Loucy (cell line): ENCODE measurements around the gene CYFIP2.

Source experiments
- H2AFZ ChIP-seq: fragments of 200-600 bp; sonication (generic); 2 replicates; pipeline ENCODE4 v1.6.0; 2016; ENCODE audit warnings: antibody characterized with exemption, mild to moderate bottlenecking, low read length, moderate library complexity
- H3F3A ChIP-seq: fragments of 200-600 bp; 2 replicates; pipeline ENCODE4 v1.6.0; 2016; ENCODE audit warnings: antibody characterized with exemption, low read depth, mild to moderate bottlenecking
- H3K27me3 ChIP-seq: fragments of 200-600 bp; sonication (generic); 2 replicates; pipeline ENCODE4 v1.6.1; 2014; ENCODE audit warnings: low read length, mild to moderate bottlenecking; ENCODE audit not compliant: insufficient read depth, poor library complexity, severe bottlenecking
- H3K36me3 ChIP-seq: fragments of 200-600 bp; sonication (generic); 2 replicates; pipeline ENCODE4 v1.6.1; 2016; ENCODE audit warnings: low read length; ENCODE audit not compliant: insufficient read depth
- H3K4me1 ChIP-seq: fragments of 200-600 bp; sonication (generic); 2 replicates; pipeline ENCODE4 v1.5.1; 2014; ENCODE audit warnings: low read length, mild to moderate bottlenecking; ENCODE audit not compliant: insufficient read depth, poor library complexity, severe bottlenecking
- H3K4me2 ChIP-seq: fragments of 200-600 bp; sonication (generic); 2 replicates; pipeline ENCODE4 v1.6.0; 2014; ENCODE audit warnings: antibody characterized with exemption, low read length, low read depth, mild to moderate bottlenecking; ENCODE audit not compliant: poor library complexity, severe bottlenecking
- H3K4me3 ChIP-seq: fragments of 200-600 bp; sonication (generic); 2 replicates; pipeline ENCODE4 v1.5.1; 2014; ENCODE audit warnings: low read length, mild to moderate bottlenecking, mixed read lengths; ENCODE audit not compliant: poor library complexity, severe bottlenecking
- H3K79me2 ChIP-seq: fragments of 200-600 bp; sonication (generic); 2 replicates; pipeline ENCODE4 v1.6.1; 2014; ENCODE audit warnings: low read length; ENCODE audit not compliant: insufficient read depth
- H3K9ac ChIP-seq: fragments of 200-600 bp; sonication (generic); 2 replicates; pipeline ENCODE4 v1.6.0; 2014; ENCODE audit warnings: mild to moderate bottlenecking, low read depth, low read length, moderate library complexity; ENCODE audit not compliant: poor library complexity, severe bottlenecking
- H3K9me2 ChIP-seq: fragments of 200-600 bp; sonication (generic); replicated peaks from 2 replicates; pipeline ENCODE4 v1.6.1; 2016; ENCODE audit warnings: low read depth, low read length, mixed read lengths
- H3K9me3 ChIP-seq: fragments of 200-600 bp; sonication (generic); 2 replicates; pipeline ENCODE4 v1.6.1; 2014; ENCODE audit warnings: mild to moderate bottlenecking, antibody characterized with exemption, low read length, low read depth; ENCODE audit not compliant: insufficient read depth
- H4K20me1 ChIP-seq: fragments of 200-600 bp; sonication (generic); 2 replicates; pipeline ENCODE4 v1.6.0; 2014; ENCODE audit warnings: antibody characterized with exemption, low read length, mild to moderate bottlenecking; ENCODE audit not compliant: insufficient read depth, poor library complexity, severe bottlenecking
- CTCF ChIP-seq: fragments of 200-600 bp; sonication (generic); conservative IDR thresholded peaks from 2 replicates; pipeline ENCODE4 v1.5.1; 2014; ENCODE audit warnings: mild to moderate bottlenecking, antibody characterized with exemption, low read length
- EZH2phosphoT487 ChIP-seq: fragments of 200-600 bp; IDR thresholded peaks from 2 replicates; pipeline ENCODE4 v1.6.1; 2018; ENCODE audit warnings: antibody characterized with exemption, mild to moderate bottlenecking, moderate library complexity, borderline replicate concordance

CYFIP2 gene

GRCh38 chr5:157292599-157292998 is 26.7 kb downstream of the CYFIP2 start:
- Histone ChIP-seq H3K9me3 (no peaks in the 10 kb centered on the region), H3K9ac (no peak overlapping the region), H2AFZ (no peak overlapping the region), H3K27me3 (no peaks in the 10 kb centered on the region), H3K4me2 (no peak overlapping the region), H3K79me2 (no peaks in the 10 kb centered on the region), H3K4me3 (no peak overlapping the region), H3K9me2 (no peaks in the 10 kb centered on the region), H3K36me3 (peaks cover 93% of the 10 kb centered on the region; the same call in 1 of the 2 replicates), H3F3A (no peaks in the 10 kb centered on the region), H4K20me1 (peaks cover 5% of the 10 kb centered on the region), H3K4me1 (no peaks in the 10 kb centered on the region)
- TF ChIP-seq EZH2phosphoT487 (no peak), CTCF (no peak)

- Histone ChIP-seq H2AFZ (no peak overlapping the region), H3F3A (no peaks in the 10 kb centered on the region), H3K9ac (no peak overlapping the region), H3K4me1 (no peaks in the 10 kb centered on the region), H3K27me3 (no peaks in the 10 kb centered on the region), H3K4me2 (no peak overlapping the region), H3K4me3 (no peak overlapping the region), H3K36me3 (peaks cover 84% of the 10 kb centered on the region; the same call in 1 of the 2 replicates), H3K79me2 (no peaks in the 10 kb centered on the region), H3K9me2 (no peaks in the 10 kb centered on the region), H3K9me3 (no peaks in the 10 kb centered on the region), H4K20me1 (peaks cover 5% of the 10 kb centered on the region)
- TF ChIP-seq CTCF: no peak
- no peak for TF ChIP-seq EZH2phosphoT487
Observed at GRCh38 chr5:157294407-157295091, 28.6 kb downstream of the CYFIP2 start.

GRCh38 chr5:157295247-157295646 is 29.3 kb downstream of the CYFIP2 start:
- H3K36me3 ChIP-seq: peaks cover 82% of the 10 kb centered on the region; the same call in 1 of the 2 replicates

More at GRCh38 chr5:157295247-157295646, 29.3 kb downstream of the CYFIP2 start:
- Histone ChIP-seq H3K4me3 (no peak overlapping the region), H3F3A (no peaks in the 10 kb centered on the region), H3K4me1 (no peaks in the 10 kb centered on the region), H2AFZ (no peak overlapping the region), H3K4me2 (no peak overlapping the region), H3K27me3 (no peaks in the 10 kb centered on the region), H3K79me2 (no peaks in the 10 kb centered on the region), H3K9me3 (no peaks in the 10 kb centered on the region), H4K20me1 (peaks cover 3% of the 10 kb centered on the region), H3K9ac (no peak overlapping the region), H3K9me2 (no peaks in the 10 kb centered on the region)
- TF ChIP-seq EZH2phosphoT487: no peak
- TF ChIP-seq CTCF: no peak
